Measurements from ENCODE around the gene KNTC1. TPM values are rescaled to one million over a fixed set of nuclear protein-coding genes. Genes with fewer than 3 reads are reported as not detected.
"Not testable (repeated sequence)": the region's sequence is repeated elsewhere in the genome, so short reads cannot be mapped to it uniquely, and the experiment has no call there.

The KNTC1 gene
- total RNA-seq, 1 donor from 2014 or later = 122 TPM

- intact Hi-C loops (cut with micrococcal nuclease) = no loop called here
- Mint-ChIP-seq H3K9me3 (no peaks in the 10 kb centered on the region), H3K4me3 (ENCODE audit: low read depth) (no peak overlapping the region), H3K4me1 (ENCODE audit: low read depth) (peaks cover 6% of the 10 kb centered on the region), H3K27ac (no peak overlapping the region), H3K27me3 (ENCODE audit: low read depth) (no peaks in the 10 kb centered on the region), H3K36me3 (ENCODE audit: low read depth) (peaks cover 55% of the 10 kb centered on the region)
- no peak for DNase-seq (ENCODE audit: low spot score)
Measured at GRCh38 chr12:122537021-122537420, 10.0 kb downstream of the KNTC1 start.

GRCh38 chr12:122538496-122538895 lies 11.4 kb downstream of the KNTC1 start:
- Mint-ChIP-seq H3K27me3 (ENCODE audit: low read depth) (no peaks in the 10 kb centered on the region), H3K4me1 (ENCODE audit: low read depth) (peaks cover 3% of the 10 kb centered on the region), H3K36me3 (ENCODE audit: low read depth) (peaks cover 50% of the 10 kb centered on the region), H3K4me3 (ENCODE audit: low read depth) (no peak overlapping the region), H3K27ac (no peak overlapping the region), H3K9me3 (no peaks in the 10 kb centered on the region)
- intact Hi-C loops (cut with micrococcal nuclease) = no loop called here
- no peak for DNase-seq (ENCODE audit: low spot score)

GRCh38 chr12:122544537-122544936 lies 17.5 kb downstream of the KNTC1 start:
- H3K27me3 Mint-ChIP-seq (ENCODE audit: low read depth) = no peaks in the 10 kb centered on the region
- no peak for DNase-seq (ENCODE audit: low spot score)
- no peak overlapping the region for H3K27ac Mint-ChIP-seq
- intact Hi-C loops (cut with micrococcal nuclease) = no loop called here
- H3K4me3 Mint-ChIP-seq (ENCODE audit: low read depth) = no peak overlapping the region
- no peaks in the 10 kb centered on the region for H3K9me3 Mint-ChIP-seq
- H3K36me3 Mint-ChIP-seq (ENCODE audit: low read depth) = peaks cover 45% of the 10 kb centered on the region
- H3K4me1 Mint-ChIP-seq (ENCODE audit: low read depth) = peaks cover 1% of the 10 kb centered on the region

DNA sequence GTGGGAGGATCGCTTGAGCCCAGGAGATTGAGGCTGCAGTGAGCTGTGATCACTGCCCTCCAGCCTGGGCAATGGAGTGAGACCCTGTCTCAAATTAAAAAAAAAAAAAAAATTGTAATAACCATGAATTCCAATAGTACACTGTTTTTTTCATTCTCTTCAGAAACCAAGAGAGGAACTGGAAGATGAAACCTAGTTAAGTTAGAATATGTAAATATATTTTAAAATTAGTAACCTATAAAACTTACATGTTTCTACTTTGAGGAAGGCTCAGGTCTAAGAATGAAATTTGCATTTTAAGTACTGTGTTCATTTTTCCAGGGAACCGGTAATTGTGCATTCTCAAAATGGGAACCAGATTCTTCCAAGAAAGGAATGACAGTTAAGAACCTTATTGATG lies 18.8 kb downstream of the KNTC1 start:
- intact Hi-C loops (cut with micrococcal nuclease) = no loop called here
- no peak overlapping the region for H3K27ac Mint-ChIP-seq
- H3K36me3 Mint-ChIP-seq (ENCODE audit: low read depth) = peaks cover 58% of the 10 kb centered on the region
- no peaks in the 10 kb centered on the region for H3K9me3 Mint-ChIP-seq
- DNase-seq (ENCODE audit: low spot score) = no peak
- H3K27me3 Mint-ChIP-seq (ENCODE audit: low read depth) = no peaks in the 10 kb centered on the region
- no peak overlapping the region for H3K4me3 Mint-ChIP-seq (ENCODE audit: low read depth)
- H3K4me1 Mint-ChIP-seq (ENCODE audit: low read depth) = peaks cover 1% of the 10 kb centered on the region

GRCh38 chr12:122547330-122547729 lies 20.3 kb downstream of the KNTC1 start:
- intact Hi-C loops (cut with micrococcal nuclease) = no loop called here
- H3K36me3 Mint-ChIP-seq (ENCODE audit: low read depth) = peaks cover 62% of the 10 kb centered on the region
- H3K4me3 Mint-ChIP-seq (ENCODE audit: low read depth) = no peak overlapping the region
- peaks cover 2% of the 10 kb centered on the region for H3K4me1 Mint-ChIP-seq (ENCODE audit: low read depth)
- no peak for DNase-seq (ENCODE audit: low spot score)
- H3K27ac Mint-ChIP-seq = no peak overlapping the region
- H3K9me3 Mint-ChIP-seq = no peaks in the 10 kb centered on the region
- no peaks in the 10 kb centered on the region for H3K27me3 Mint-ChIP-seq (ENCODE audit: low read depth)

DNA sequence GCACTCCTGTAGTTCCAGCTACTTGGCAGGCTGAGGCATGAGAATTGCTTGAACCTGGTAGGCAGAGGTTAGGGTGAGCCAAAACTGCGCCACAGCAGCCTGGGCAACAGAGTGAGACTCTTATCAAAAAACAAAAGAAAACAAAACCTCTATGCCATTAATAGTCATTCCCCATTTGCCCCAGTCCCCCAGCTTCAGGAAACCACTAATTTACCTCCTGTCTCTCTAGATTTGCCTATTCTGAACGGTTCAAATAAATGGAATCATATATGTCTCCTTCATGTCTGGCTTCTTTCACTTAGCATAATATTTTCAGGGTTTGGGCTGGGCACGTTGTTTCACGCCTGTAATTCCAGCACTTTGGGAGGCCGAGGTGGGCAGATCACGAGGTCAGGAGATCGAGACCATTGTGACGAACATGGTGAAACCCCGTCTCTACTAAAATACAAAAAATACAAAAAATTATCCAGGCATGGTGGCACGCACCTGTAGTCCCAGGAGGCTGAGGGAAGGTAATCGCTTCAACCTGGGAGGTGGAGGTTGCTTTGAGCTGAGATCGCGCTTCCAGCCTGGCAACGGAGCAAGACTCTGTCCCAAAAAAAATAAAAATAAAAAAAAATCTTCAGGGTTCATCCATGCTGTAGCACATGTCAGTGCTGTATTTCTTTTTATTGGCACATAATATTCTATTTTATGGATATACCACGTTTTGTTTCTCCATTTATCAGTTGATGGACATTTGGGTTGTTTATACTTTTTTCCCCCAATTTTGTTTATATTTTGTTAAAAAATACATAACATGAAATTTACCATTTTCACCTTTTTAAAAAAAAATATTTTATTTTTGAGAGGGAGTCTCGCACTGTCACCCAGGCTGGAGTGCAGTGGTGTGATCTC lies 31.9 kb downstream of the KNTC1 start:
- Mint-ChIP-seq H3K36me3 (ENCODE audit: low read depth) (peaks cover 58% of the 10 kb centered on the region), H3K27ac (no peak overlapping the region)

GRCh38 chr12:122560138-122560537 lies 33.1 kb downstream of the KNTC1 start:
- Mint-ChIP-seq H3K9me3 (no peaks in the 10 kb centered on the region), H3K4me1 (ENCODE audit: low read depth) (peaks cover 1% of the 10 kb centered on the region), H3K4me3 (ENCODE audit: low read depth) (no peak overlapping the region), H3K27me3 (ENCODE audit: low read depth) (no peaks in the 10 kb centered on the region), H3K27ac (no peak overlapping the region), H3K36me3 (ENCODE audit: low read depth) (peaks cover 53% of the 10 kb centered on the region)
- no peak for DNase-seq (ENCODE audit: low spot score)
- intact Hi-C loops (cut with micrococcal nuclease) = no loop called here

More for the DNA sequence above, 31.9 kb downstream of the KNTC1 start:
- intact Hi-C loops (cut with micrococcal nuclease) = no loop called here
- Mint-ChIP-seq H3K27me3 (ENCODE audit: low read depth) (no peaks in the 10 kb centered on the region), H3K9me3 (no peaks in the 10 kb centered on the region), H3K4me1 (ENCODE audit: low read depth) (peaks cover 1% of the 10 kb centered on the region), H3K4me3 (ENCODE audit: low read depth) (no peak overlapping the region)
- DNase-seq (ENCODE audit: low spot score) = no peak

- DNase-seq (ENCODE audit: low spot score) = no peak
- no peak overlapping the region for H3K4me3 Mint-ChIP-seq (ENCODE audit: low read depth)
- peaks cover 41% of the 10 kb centered on the region for H3K36me3 Mint-ChIP-seq (ENCODE audit: low read depth)
- intact Hi-C loops (cut with micrococcal nuclease) = no loop called here
- H3K4me1 Mint-ChIP-seq (ENCODE audit: low read depth) = peaks cover 1% of the 10 kb centered on the region
- no peaks in the 10 kb centered on the region for H3K9me3 Mint-ChIP-seq
- H3K27ac Mint-ChIP-seq = no peak overlapping the region
- no peaks in the 10 kb centered on the region for H3K27me3 Mint-ChIP-seq (ENCODE audit: low read depth)
Measured at GRCh38 chr12:122563361-122563760, 36.3 kb downstream of the KNTC1 start.

- H3K27ac Mint-ChIP-seq; DNase-seq (ENCODE audit: low spot score); intact Hi-C loops (cut with micrococcal nuclease); H3K27me3 Mint-ChIP-seq (ENCODE audit: low read depth); H3K4me3 Mint-ChIP-seq (ENCODE audit: low read depth); H3K9me3 Mint-ChIP-seq; H3K4me1 Mint-ChIP-seq (ENCODE audit: low read depth): not testable (repeated sequence)
- peaks cover 49% of the 10 kb centered on the region for H3K36me3 Mint-ChIP-seq (ENCODE audit: low read depth)
Measured at GRCh38 chr12:122566816-122567215, 39.8 kb downstream of the KNTC1 start.

- Mint-ChIP-seq H3K4me1 (ENCODE audit: low read depth) (peaks cover 8% of the 10 kb centered on the region), H3K36me3 (ENCODE audit: low read depth) (peaks cover 47% of the 10 kb centered on the region), H3K27me3 (ENCODE audit: low read depth) (no peaks in the 10 kb centered on the region), H3K9me3 (no peaks in the 10 kb centered on the region), H3K4me3 (ENCODE audit: low read depth) (no peak overlapping the region), H3K27ac (peak overlapping the region; percentile 57)
- no peak for DNase-seq (ENCODE audit: low spot score)
- intact Hi-C loops (cut with micrococcal nuclease) = no loop called here
Measured at GRCh38 chr12:122569288-122569687, 42.2 kb downstream of the KNTC1 start.

- H3K27me3 Mint-ChIP-seq (ENCODE audit: low read depth) = not testable (repeated sequence)
- Mint-ChIP-seq H3K36me3 (ENCODE audit: low read depth) (peaks cover 51% of the 10 kb centered on the region), H3K27ac (peak overlapping the region; percentile 57)
Measured at GRCh38 chr12:122570006-122570405, 43.0 kb downstream of the KNTC1 start.

GRCh38 chr12:122571821-122572220 lies 44.8 kb downstream of the KNTC1 start:
- DNase-seq (ENCODE audit: low spot score) = no peak
- Mint-ChIP-seq H3K4me1 (ENCODE audit: low read depth) (peaks cover 8% of the 10 kb centered on the region), H3K9me3 (no peaks in the 10 kb centered on the region), H3K27ac (no peak overlapping the region), H3K36me3 (ENCODE audit: low read depth) (peaks cover 61% of the 10 kb centered on the region), H3K27me3 (ENCODE audit: low read depth) (no peaks in the 10 kb centered on the region), H3K4me3 (ENCODE audit: low read depth) (no peak overlapping the region)
- intact Hi-C loops (cut with micrococcal nuclease) = no loop called here

More at GRCh38 chr12:122570006-122570405, 43.0 kb downstream of the KNTC1 start:
- H3K9me3 Mint-ChIP-seq; intact Hi-C loops (cut with micrococcal nuclease); DNase-seq (ENCODE audit: low spot score); H3K4me1 Mint-ChIP-seq (ENCODE audit: low read depth); H3K4me3 Mint-ChIP-seq (ENCODE audit: low read depth): not testable (repeated sequence)

DNA sequence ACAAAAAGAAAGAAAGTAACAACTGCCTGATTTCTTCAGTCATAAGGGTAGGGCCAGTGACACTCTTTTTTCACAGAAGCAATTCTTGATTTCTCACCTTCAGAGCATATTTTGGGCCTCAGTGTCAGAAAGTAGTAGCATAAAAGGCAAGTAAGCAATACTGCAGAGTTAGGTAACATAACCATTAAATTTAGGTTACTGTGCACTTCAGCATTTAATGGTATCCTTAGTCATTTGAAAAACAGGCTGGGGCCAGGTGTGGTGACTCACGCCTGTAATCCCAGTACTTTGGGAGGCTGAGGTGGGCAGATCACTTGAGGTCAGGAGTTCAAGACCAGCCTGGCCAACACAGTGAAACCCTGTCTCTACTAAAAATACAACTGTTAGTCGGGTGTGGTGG lies 56.2 kb downstream of the KNTC1 start:
- H3K9me3 Mint-ChIP-seq; H3K27me3 Mint-ChIP-seq (ENCODE audit: low read depth); H3K27ac Mint-ChIP-seq; H3K4me1 Mint-ChIP-seq (ENCODE audit: low read depth); H3K4me3 Mint-ChIP-seq (ENCODE audit: low read depth); intact Hi-C loops (cut with micrococcal nuclease); DNase-seq (ENCODE audit: low spot score): not testable (repeated sequence)
- peaks cover 64% of the 10 kb centered on the region for H3K36me3 Mint-ChIP-seq (ENCODE audit: low read depth)
